Smooth muscle cell (in vitro differentiated cells): ENCODE results near the gene TMC6. TPM values are rescaled to one million over a fixed set of nuclear protein-coding genes. Genes with fewer than 3 reads are reported as not detected.
A peak's percentile ranks its signal among the peaks of the same experiment; 100 is the strongest.

Source experiments
- DNase-seq: peaks from one replicate; lab custom pipeline; 2025; ENCODE audit not compliant: unreplicated experiment; lab: John Stamatoyannopoulos, UW
- H2AFZ ChIP-seq: fragments of 200-600 bp; sonication (generic); 2 replicates; pipeline ENCODE4 v1.6.0; 2016; ENCODE audit warnings: antibody characterized with exemption, low read depth, mild to moderate bottlenecking
- H3F3A ChIP-seq: fragments of 200-600 bp; sonication (generic); 2 replicates; pipeline ENCODE4 v1.6.0; 2017; ENCODE audit warnings: antibody characterized with exemption, low read depth
- H3K27ac ChIP-seq: fragments of 200-600 bp; sonication (generic); 2 replicates; pipeline ENCODE4 v1.5.1; 2016; ENCODE audit warnings: low read depth, mild to moderate bottlenecking
- H3K27me3 ChIP-seq: fragments of 200-600 bp; sonication (generic); 2 replicates; pipeline ENCODE4 v1.6.1; 2016; ENCODE audit warnings: low read depth, mild to moderate bottlenecking
- H3K36me3 ChIP-seq: fragments of 200-600 bp; sonication (generic); 2 replicates; pipeline ENCODE4 v1.5.1; 2016; ENCODE audit warnings: low read depth
- H3K4me1 ChIP-seq: fragments of 200-600 bp; sonication (generic); 2 replicates; pipeline ENCODE4 v1.5.1; 2016; ENCODE audit warnings: low read depth
- H3K4me2 ChIP-seq: fragments of 200-600 bp; sonication (generic); 2 replicates; pipeline ENCODE4 v1.6.0; 2016; ENCODE audit warnings: mild to moderate bottlenecking
- H3K4me3 ChIP-seq: fragments of 200-600 bp; sonication (generic); 2 replicates; pipeline ENCODE4 v1.5.1; 2016; ENCODE audit warnings: mild to moderate bottlenecking
- H3K79me2 ChIP-seq: fragments of 200-600 bp; sonication (generic); 2 replicates; pipeline ENCODE4 v1.6.0; 2016; ENCODE audit warnings: low read depth, mild to moderate bottlenecking
- H3K9ac ChIP-seq: fragments of 200-600 bp; sonication (generic); 2 replicates; pipeline ENCODE4 v1.6.0; 2016; ENCODE audit warnings: low read depth
- H3K9me3 ChIP-seq: fragments of 200-600 bp; sonication (generic); replicated peaks from 2 replicates; pipeline ENCODE4 v1.5.1; 2016; ENCODE audit warnings: low read depth
- H4K20me1 ChIP-seq: fragments of 200-600 bp; sonication (generic); 2 replicates; pipeline ENCODE4 v1.6.0; 2016; ENCODE audit warnings: low read depth
- CTCF ChIP-seq: fragments of 200-600 bp; sonication (generic); IDR thresholded peaks from 2 replicates; pipeline ENCODE4 v1.5.1; 2017; ENCODE audit warnings: borderline replicate concordance, mild to moderate bottlenecking, antibody characterized with exemption; ENCODE audit not compliant: insufficient read depth, poor library complexity, severe bottlenecking
- WGBS: methylation state at CpG from one replicate; pipeline ENCODE4 v1.1.7; 2016; ENCODE audit warnings: low lambda C conversion rate; 5-methylcytosine and 5-hydroxymethylcytosine counted together
- polyA plus RNA-seq: library from polyadenylated mRNA; unstranded; fragments of >200 nt; fragmentation: Nextera tagmentation; extraction: Ambion mirVana; gene quantifications from 2 replicates; pipeline ENCODE4 v1.2.1, GENCODE V29; 2016
- total RNA-seq: library from RNA; depleted of rRNA; stranded (reverse); fragments of >200 nt; gene quantifications from 2 replicates; pipeline ENCODE4 v1.2.3, GENCODE V29; 2014

The TMC6 gene
- total and polyA plus RNA-seq, 2 experiments from 2014 or later: 40.2 to 42.2 TPM

GRCh38 chr17:78144736-78145641, 16.4 kb upstream of the TMC6 start:
- no peaks in the 10 kb centered on the region for H3K79me2 ChIP-seq
- H3F3A ChIP-seq: no peaks in the 10 kb centered on the region
- H3K9me3 ChIP-seq: no peaks in the 10 kb centered on the region
- no peak for TF ChIP-seq CTCF
- no peaks in the 10 kb centered on the region for H3K4me1 ChIP-seq
- 89% methylated on average over 15 of the region's 18 CpGs for WGBS
- H3K27me3 ChIP-seq: no peaks in the 10 kb centered on the region
- H3K4me3 ChIP-seq: no peak overlapping the region
- H4K20me1 ChIP-seq: no peaks in the 10 kb centered on the region
- no peaks in the 10 kb centered on the region for H3K36me3 ChIP-seq
- no peak for DNase-seq
- H3K4me2 ChIP-seq: no peak overlapping the region
- no peak overlapping the region for H3K9ac ChIP-seq
- H2AFZ ChIP-seq: no peak overlapping the region
- H3K27ac ChIP-seq: no peak overlapping the region

- Histone ChIP-seq H3K27me3 (no peaks in the 10 kb centered on the region), H3K4me3 (no peak overlapping the region), H3K4me2 (no peak overlapping the region), H3K27ac (no peak overlapping the region), H3K36me3 (no peaks in the 10 kb centered on the region), H3K4me1 (no peaks in the 10 kb centered on the region), H3K79me2 (no peaks in the 10 kb centered on the region), H3K9ac (no peak overlapping the region), H2AFZ (peak overlapping the region; percentile 12), H4K20me1 (no peaks in the 10 kb centered on the region), H3K9me3 (no peaks in the 10 kb centered on the region), H3F3A (no peaks in the 10 kb centered on the region)
- DNase-seq: peak; percentile 12
- WGBS: 86% methylated on average over 11 of the region's 11 CpGs
- no peak for TF ChIP-seq CTCF
These were observed 15.7 kb upstream of the TMC6 start for GRCh38 chr17:78144147-78144719.

- TF ChIP-seq CTCF: no peak
- no peaks in the 10 kb centered on the region for H3K27me3 ChIP-seq
- H3F3A ChIP-seq: no peaks in the 10 kb centered on the region
- H3K4me1 ChIP-seq: no peaks in the 10 kb centered on the region
- no peak overlapping the region for H3K4me3 ChIP-seq
- no peak overlapping the region for H2AFZ ChIP-seq
- H3K4me2 ChIP-seq: no peak overlapping the region
- no peaks in the 10 kb centered on the region for H4K20me1 ChIP-seq
- no peak overlapping the region for H3K9ac ChIP-seq
- no peaks in the 10 kb centered on the region for H3K36me3 ChIP-seq
- H3K27ac ChIP-seq: no peak overlapping the region
- H3K79me2 ChIP-seq: no peaks in the 10 kb centered on the region
- no peaks in the 10 kb centered on the region for H3K9me3 ChIP-seq
- no peak for DNase-seq
- WGBS: 97% methylated on average over 21 of the region's 21 CpGs
These were observed 14.9 kb upstream of the TMC6 start for GRCh38 chr17:78143214-78144146.
